SU-DHL-6 (cell line): ENCODE data around the gene CDX4.

ENCODE experiments used
- H2AFZ ChIP-seq: fragments of 200-600 bp; sonication (generic); 2 replicates; pipeline ENCODE4 v1.6.1; 2014; ENCODE audit warnings: low read depth, mild to moderate bottlenecking, moderate library complexity, mixed read lengths, antibody characterized with exemption, low read length; ENCODE audit not compliant: severe bottlenecking
- H3F3A ChIP-seq: fragments of 200-600 bp; shearing (Covaris generic); 2 replicates; pipeline ENCODE4 v1.6.0; 2016; ENCODE audit warnings: antibody characterized with exemption, mild to moderate bottlenecking; ENCODE audit not compliant: insufficient read depth
- H3K27ac ChIP-seq: fragments of 200-600 bp; sonication (generic); 2 replicates; pipeline ENCODE4 v1.5.1; 2016; ENCODE audit warnings: low read depth, mild to moderate bottlenecking, low read length, moderate library complexity, mixed read lengths
- H3K27me3 ChIP-seq: fragments of 200-600 bp; sonication (generic), shearing (Covaris generic); 2 replicates; pipeline ENCODE4 v1.6.0; 2014; ENCODE audit warnings: mild to moderate bottlenecking, low read length
- H3K36me3 ChIP-seq: fragments of 200-600 bp; sonication (generic); 2 replicates; pipeline ENCODE4 v1.6.1; 2014; ENCODE audit warnings: mild to moderate bottlenecking, low read length, mixed read lengths
- H3K4me2 ChIP-seq: fragments of 300-600, 200-600 bp; shearing (Covaris generic), sonication (generic); 2 replicates; pipeline ENCODE4 v1.6.0; 2014; ENCODE audit warnings: low read length, low read depth, mild to moderate bottlenecking; ENCODE audit not compliant: poor library complexity, severe bottlenecking
- H3K4me3 ChIP-seq: fragments of 200-600 bp; sonication (generic); 2 replicates; pipeline ENCODE4 v1.5.1; 2014; ENCODE audit warnings: antibody characterized with exemption, low read length, mild to moderate bottlenecking, mixed read lengths; ENCODE audit not compliant: insufficient read depth, poor library complexity, severe bottlenecking
- H3K79me2 ChIP-seq: fragments of 200-600 bp; sonication (generic); 2 replicates; pipeline ENCODE4 v1.6.1; 2014; ENCODE audit warnings: mild to moderate bottlenecking, low read length, moderate library complexity; ENCODE audit not compliant: insufficient read depth
- H3K9ac ChIP-seq: fragments of 200-600 bp; sonication (generic); 2 replicates; pipeline ENCODE4 v1.7.0; 2014; ENCODE audit warnings: mild to moderate bottlenecking, low read length
- H3K9me2 ChIP-seq: fragments of 200-600 bp; sonication (generic); replicated peaks from 2 replicates; pipeline ENCODE4 v1.6.1; 2014; ENCODE audit warnings: low read length; ENCODE audit not compliant: insufficient read depth
- H3K9me3 ChIP-seq: fragments of 200-600 bp; sonication (generic); 2 replicates; pipeline ENCODE4 v1.6.1; 2014; ENCODE audit warnings: low read length, mixed read lengths; ENCODE audit not compliant: insufficient read depth
- H4K20me1 ChIP-seq: fragments of 200-600 bp; sonication (generic); 2 replicates; pipeline ENCODE4 v1.6.1; 2014; ENCODE audit warnings: low read depth, mild to moderate bottlenecking, antibody characterized with exemption, low read length, moderate library complexity, mixed read lengths
- CTCF ChIP-seq: fragments of 200-600 bp; sonication (generic); IDR thresholded peaks from one replicate; pipeline ENCODE4 v1.5.1; 2017; ENCODE audit warnings: antibody characterized with exemption, mild to moderate bottlenecking, low read length, moderate library complexity; ENCODE audit not compliant: insufficient read depth, poor library complexity, severe bottlenecking
- EZH2phosphoT487 ChIP-seq: fragments of 200-600 bp; sonication (generic), shearing (Covaris generic); conservative IDR thresholded peaks from 2 replicates; pipeline ENCODE4 v1.6.1; 2018; ENCODE audit warnings: mild to moderate bottlenecking, antibody characterized with exemption, low read length, moderate library complexity, mixed read lengths

Gene CDX4

GRCh38 chrX:73401591-73402266, 45.1 kb upstream of the CDX4 start:
- TF ChIP-seq EZH2phosphoT487 (no peak), CTCF (no peak)
- H3K9ac ChIP-seq = no peak overlapping the region
- no peak overlapping the region for H2AFZ ChIP-seq
- no peak overlapping the region for H3K27ac ChIP-seq
- no peak overlapping the region for H3K4me3 ChIP-seq
- no peak overlapping the region for H3K4me2 ChIP-seq
- no peaks in the 10 kb centered on the region for H3K9me3 ChIP-seq
- H4K20me1 ChIP-seq = no peaks in the 10 kb centered on the region
- H3K79me2 ChIP-seq = no peaks in the 10 kb centered on the region
- no peaks in the 10 kb centered on the region for H3K9me2 ChIP-seq
- no peaks in the 10 kb centered on the region for H3F3A ChIP-seq
- H3K36me3 ChIP-seq = no peaks in the 10 kb centered on the region
- H3K27me3 ChIP-seq = no peaks in the 10 kb centered on the region

- Histone ChIP-seq H3K4me3 (no peak overlapping the region), H3K9ac (no peak overlapping the region), H3F3A (no peaks in the 10 kb centered on the region), H3K9me2 (no peaks in the 10 kb centered on the region), H3K27ac (no peak overlapping the region), H3K79me2 (no peaks in the 10 kb centered on the region), H4K20me1 (no peaks in the 10 kb centered on the region), H2AFZ (no peak overlapping the region), H3K27me3 (no peaks in the 10 kb centered on the region), H3K9me3 (no peaks in the 10 kb centered on the region), H3K4me2 (no peak overlapping the region), H3K36me3 (no peaks in the 10 kb centered on the region)
- TF ChIP-seq EZH2phosphoT487 = no peak
- TF ChIP-seq CTCF = no peak
Measured at GRCh38 chrX:73412930-73413329, 33.9 kb upstream of the CDX4 start.

- H3K9ac ChIP-seq = no peak overlapping the region
- no peak overlapping the region for H3K4me2 ChIP-seq
- no peak overlapping the region for H3K4me3 ChIP-seq
- no peak overlapping the region for H2AFZ ChIP-seq
- no peaks in the 10 kb centered on the region for H3K9me2 ChIP-seq
- no peak for TF ChIP-seq EZH2phosphoT487
- no peak for TF ChIP-seq CTCF
- H3K9me3 ChIP-seq = no peaks in the 10 kb centered on the region
- H3F3A ChIP-seq = no peaks in the 10 kb centered on the region
- H3K27ac ChIP-seq = no peak overlapping the region
- no peaks in the 10 kb centered on the region for H3K27me3 ChIP-seq
- no peaks in the 10 kb centered on the region for H3K79me2 ChIP-seq
- no peaks in the 10 kb centered on the region for H3K36me3 ChIP-seq
- no peaks in the 10 kb centered on the region for H4K20me1 ChIP-seq
Measured at GRCh38 chrX:73447311-73447794, 500 bp downstream of the CDX4 start.
